COLO668 (cell line): ENCODE measurements around the gene SERP2.
A peak's percentile ranks its signal among the peaks of the same experiment; 100 is the strongest.
"Not testable (repeated sequence)": the region's sequence is repeated elsewhere in the genome, so short reads cannot be mapped to it uniquely, and the experiment has no call there.

Experiments used
- DNase-seq: peaks from one replicate; lab custom pipeline; 2025; ENCODE audit not compliant: unreplicated experiment; lab: John Stamatoyannopoulos, UW

SERP2 gene

DNA sequence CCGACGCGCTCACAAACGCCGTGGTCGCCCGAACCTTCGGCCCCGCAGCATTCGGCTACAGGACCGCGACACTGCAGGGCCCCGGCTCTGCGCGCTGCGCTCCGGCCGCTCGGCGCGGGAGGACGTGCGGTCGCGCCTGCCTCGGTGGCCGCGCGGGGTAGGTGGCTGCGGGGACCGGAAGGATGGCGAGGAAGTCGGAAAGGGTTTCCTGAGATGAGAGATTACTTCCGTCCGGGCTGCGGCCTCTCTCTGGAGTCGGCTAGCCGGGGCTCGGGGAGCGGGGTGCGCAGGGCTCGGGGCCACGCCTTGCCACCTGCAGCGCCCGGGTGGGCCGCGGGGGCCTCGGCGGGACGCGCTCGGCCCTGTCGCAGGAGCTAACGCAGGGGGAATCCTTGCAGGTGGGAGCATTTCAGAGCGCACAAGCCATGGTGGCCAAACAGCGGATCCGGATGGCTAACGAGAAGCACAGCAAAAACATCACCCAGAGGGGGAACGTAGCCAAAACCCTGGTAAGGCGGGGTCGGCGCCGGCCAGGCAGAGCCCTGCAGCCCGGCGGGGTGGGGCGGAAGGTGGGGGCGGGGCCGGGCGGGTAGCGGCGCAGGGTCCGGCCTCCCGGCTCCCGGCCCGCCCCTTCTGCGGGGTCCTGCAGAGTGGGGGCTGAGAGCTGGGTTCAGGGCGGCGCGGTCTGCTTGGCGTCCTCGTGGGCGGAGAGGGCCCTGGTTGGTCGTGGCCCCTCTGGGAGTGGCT is at the start of gene SERP2:
Gene SERP2, plus strand, starts transcription at position 224 of the 747 bp plus-strand sequence. Its CDS starts 202 bp downstream, at position 426.
- peak; percentile 53 for DNase-seq

DNA sequence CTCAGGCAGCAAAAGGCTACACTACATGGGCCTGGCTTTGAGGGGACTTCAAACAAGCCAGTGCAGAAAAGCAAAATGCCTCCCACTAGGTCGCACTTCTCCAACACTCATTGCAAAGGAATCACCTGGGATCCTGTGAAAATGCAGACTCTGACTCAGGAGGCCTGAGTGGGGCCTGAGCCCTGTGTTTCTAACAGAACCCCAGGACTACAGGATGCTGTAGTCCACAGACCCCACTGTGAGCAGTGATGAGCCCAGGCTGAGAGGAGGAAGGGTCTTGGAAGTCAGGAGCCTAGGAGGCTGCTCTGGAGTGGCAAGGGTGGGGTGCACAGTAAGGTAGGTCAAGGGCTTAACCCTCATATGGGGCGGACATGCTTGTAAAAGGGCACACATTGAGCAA is 46.7 kb upstream of the SERP2 start:
- no peak for DNase-seq

DNA sequence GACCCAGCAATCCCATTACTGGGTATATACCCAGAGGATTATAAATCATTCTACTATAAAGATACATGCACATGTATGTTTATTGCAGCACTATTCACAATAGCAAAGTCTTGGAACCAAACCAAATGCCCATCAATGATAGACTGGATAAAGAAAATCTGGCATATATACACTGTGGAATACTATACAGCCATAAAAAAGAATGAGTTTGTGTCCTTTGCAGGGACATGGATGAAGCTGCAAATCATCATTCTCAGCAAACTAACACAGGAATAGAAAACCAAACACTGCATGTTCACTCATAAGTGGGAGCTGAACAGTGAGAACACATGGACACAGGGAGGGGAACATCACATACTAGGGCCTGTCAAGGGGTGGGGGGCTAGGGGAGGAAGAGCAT is 44.6 kb upstream of the SERP2 start:
- DNase-seq: not testable (repeated sequence)

- no peak for DNase-seq
Measured at GRCh38 chr13:44329909-44330545, 43.6 kb upstream of the SERP2 start.

DNA sequence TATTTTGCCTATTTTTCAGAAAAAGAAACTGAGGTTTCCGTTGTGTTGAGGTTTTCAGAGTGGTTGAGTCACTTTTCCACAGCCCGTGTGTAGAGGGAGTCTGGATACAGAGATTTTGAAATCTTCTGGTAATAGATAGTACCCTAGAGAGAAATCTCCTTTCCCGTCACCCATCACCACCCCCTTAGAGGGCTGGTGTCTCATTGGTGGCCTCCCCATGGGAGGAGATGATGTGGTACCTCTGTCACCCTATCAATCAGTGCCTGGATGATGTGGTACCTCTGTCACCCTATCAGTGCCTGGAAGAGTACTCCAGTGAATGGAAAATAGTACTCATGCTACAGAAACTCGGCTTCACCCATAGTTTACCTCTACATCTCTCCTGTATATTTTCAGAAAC is 42.2 kb upstream of the SERP2 start:
- no peak for DNase-seq

GRCh38 chr13:44331912-44332851 is 41.4 kb upstream of the SERP2 start:
- no peak for DNase-seq

GRCh38 chr13:44333950-44334655 is 39.5 kb upstream of the SERP2 start:
- DNase-seq: no peak

- no peak for DNase-seq
Measured at GRCh38 chr13:44334751-44335150, 38.9 kb upstream of the SERP2 start.

DNA sequence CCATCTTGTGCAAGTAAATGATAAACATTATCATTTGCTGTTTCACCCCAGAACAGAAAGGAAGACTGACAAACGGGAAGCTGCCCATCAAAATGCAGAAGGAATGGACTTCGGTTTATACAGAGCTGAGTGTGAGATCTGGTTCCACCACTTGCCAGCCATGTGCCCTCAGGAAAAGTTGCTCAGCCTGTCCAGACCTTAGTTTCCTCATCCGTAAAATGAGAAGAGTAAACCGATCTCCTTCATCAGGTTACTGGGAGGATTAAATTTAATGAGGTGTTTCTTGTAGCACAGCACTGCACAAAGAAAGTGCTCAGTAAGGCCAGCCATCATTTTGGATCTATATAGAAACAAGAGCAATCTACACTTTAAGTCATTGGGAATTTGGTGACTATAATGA is 36.7 kb upstream of the SERP2 start:
- DNase-seq: no peak

- no peak for DNase-seq
Measured at GRCh38 chr13:44337581-44337980, 36.0 kb upstream of the SERP2 start.

DNA sequence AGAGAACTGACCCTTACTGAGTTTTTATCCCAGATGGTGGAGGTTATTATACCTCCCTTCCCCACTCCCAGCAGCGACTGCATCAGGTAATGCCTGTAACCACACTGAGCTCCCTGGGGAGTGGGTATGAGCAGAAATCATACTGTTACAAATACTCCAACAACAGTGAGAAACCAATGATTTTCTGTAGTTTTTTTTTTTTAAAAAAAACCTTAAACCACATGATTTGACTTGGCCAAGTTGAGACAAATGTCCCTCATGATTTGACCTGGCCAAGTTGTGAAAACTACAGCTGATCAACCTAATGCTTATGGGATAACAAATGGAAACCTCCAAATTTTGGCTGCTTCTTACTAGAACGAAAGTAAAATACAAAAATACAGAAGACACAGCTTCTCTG is 33.1 kb upstream of the SERP2 start:
- no peak for DNase-seq

- DNase-seq: no peak
Measured at GRCh38 chr13:44342741-44343140, 30.9 kb upstream of the SERP2 start.

DNA sequence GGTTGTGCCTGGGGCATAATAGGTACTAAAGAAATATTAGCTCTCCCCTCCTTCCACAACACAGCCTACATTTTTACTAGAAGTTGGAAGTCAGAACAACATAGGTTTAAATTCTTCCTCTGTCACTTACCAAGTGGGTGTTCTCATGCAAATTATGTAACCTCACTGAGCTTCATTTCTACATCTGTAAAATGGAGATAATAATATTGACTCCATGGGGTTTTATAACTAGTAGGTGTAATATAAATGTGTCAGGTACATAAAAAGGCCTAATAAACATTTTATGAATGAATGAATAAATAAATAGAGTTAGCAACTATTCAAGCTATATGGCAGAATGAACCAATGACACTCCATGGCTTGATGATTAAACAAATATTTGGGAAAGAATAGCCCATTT is 27.1 kb upstream of the SERP2 start:
- no peak for DNase-seq

DNA sequence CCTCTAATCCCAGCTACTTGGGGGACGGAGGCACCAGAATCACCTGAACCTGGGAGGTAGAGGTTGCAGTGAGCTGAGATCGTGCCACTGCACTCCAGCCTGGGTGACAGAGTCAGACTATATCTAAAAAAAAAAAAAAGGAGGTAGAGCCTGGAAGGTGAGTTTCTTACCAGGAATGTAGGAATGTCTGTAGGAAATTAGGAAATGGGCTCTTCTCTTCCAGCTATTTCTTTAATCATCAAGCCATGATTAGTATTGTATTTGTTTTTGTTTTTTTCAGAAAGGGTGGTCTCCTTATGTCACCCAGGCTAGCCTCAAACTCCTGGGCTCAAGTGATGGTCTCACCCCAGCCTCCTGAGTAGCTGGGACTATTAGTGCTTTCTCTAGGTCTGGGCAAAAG is 26.3 kb upstream of the SERP2 start:
- DNase-seq: no peak

DNA sequence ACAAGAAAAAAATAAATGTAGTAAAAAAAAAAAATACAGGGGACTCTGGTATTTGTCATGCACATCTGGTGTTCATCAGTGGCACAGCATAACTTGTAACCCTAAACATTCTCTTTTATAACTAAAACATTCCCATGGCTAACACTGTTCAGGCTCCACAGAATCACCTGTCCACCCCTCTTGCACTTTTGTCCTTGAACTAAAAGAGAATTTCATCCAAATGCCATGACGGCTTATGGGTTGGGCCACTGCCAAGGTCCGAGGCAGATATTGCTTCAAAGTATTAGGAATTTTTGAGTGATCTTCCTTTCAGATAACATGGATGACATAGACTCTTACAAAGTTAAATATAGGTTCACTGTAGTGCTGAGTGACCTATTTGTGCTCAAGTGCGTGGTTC is 25.7 kb upstream of the SERP2 start:
- DNase-seq: no peak

DNA sequence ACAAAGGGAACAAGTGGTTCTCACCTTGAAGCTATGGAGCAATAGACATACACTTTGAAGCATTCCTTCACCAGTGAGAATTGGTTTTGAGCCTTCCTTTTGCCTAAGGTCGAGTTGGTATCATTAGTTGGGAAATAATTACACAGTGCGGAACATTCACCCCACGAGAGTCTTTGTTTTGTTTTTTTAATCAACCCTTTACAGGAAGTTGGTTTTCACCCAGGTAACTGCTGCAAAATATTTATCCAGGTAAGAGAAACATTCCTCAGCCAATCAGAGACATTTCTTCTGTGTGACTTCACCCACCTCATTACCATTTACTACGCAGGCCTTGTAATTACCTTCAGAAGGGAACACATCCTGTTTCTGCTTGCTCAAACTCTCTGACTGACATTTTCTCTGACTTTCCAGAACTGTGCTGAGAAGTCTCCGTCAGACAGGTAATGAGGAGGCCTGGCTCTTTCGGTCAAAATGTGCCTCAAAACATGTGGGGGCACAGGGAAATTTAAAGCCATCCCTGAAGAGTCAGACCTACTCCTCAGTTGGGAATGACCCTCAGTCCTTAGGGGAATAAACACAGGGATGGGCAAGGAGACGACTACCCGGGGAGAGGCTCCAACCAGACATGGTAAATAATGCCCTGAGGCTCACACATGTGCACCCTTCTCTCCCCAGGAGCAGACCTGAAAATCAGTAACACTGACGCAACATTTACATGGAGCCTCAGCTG is 22.7 kb upstream of the SERP2 start:
- no peak for DNase-seq

DNA sequence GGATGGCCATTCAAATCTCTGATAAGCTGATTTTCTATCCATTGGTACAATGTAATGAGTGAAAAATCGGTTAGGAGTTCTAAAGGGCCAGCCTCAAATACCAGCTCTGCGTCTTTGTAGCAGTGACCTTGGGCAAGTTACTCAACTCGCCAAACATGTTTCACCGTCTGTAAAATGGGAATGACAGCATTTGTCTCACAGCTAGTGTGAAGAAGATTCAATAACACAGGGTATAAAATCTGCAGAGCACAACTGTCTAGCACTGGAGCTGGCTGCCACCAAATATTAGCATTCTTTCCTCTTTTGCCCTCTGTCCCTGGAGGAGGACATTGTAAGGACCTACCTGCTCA is 22.1 kb upstream of the SERP2 start:
- no peak for DNase-seq

- DNase-seq: no peak
Measured at GRCh38 chr13:44352202-44352601, 21.4 kb upstream of the SERP2 start.

GRCh38 chr13:44352671-44353070 is 21.0 kb upstream of the SERP2 start:
- DNase-seq: no peak

DNA sequence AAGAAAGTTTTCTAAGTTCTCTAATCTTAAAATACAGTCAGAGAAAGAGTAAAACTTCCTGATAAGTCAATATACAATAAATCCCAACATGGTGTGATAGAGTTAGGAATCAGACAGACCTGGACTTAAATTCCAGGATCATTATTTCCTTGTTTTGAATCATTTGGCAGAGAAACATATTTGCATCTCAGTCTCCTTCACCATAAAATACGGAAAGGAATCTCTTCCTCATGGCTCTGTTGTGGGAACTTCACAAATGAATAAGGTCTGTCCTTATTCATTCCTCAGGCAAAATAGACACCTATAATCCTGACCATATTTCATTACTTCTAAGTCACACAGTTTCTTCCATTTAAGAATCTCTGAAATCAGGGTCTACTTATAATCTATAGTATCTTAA is 19.3 kb upstream of the SERP2 start:
- no peak for DNase-seq

DNA sequence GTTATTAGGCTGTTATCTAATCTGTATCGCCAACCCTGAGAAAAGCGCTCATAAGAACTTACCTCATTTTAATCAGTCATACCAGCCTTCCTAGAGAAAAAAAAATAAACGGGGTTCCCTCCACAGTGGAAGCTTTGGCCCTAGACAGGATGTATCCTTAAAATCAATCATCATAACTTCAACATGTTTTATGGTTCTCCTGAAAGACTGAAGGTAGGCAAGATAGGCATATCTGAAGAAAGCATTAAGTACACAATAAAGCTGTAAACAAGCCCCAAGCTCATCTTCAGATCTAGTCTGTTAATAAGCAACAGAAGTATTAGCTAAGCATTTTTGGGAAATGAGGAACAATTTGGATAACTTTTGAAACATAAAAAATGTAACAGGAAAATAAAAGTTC is 18.7 kb upstream of the SERP2 start:
- DNase-seq: no peak
